ENCODE results near the gene GEMIN2. TPM values are rescaled to one million over a fixed set of nuclear protein-coding genes. Genes with fewer than 3 reads are reported as not detected.
A peak's percentile ranks its signal among the peaks of the same experiment; 100 is the strongest.
"Not testable (repeated sequence)": the region's sequence is repeated elsewhere in the genome, so short reads cannot be mapped to it uniquely, and the experiment has no call there.

The GEMIN2 gene
- total and polyA plus RNA-seq, 9 donors = 16.0 to 29.0 (median 18.3) TPM

DNA sequence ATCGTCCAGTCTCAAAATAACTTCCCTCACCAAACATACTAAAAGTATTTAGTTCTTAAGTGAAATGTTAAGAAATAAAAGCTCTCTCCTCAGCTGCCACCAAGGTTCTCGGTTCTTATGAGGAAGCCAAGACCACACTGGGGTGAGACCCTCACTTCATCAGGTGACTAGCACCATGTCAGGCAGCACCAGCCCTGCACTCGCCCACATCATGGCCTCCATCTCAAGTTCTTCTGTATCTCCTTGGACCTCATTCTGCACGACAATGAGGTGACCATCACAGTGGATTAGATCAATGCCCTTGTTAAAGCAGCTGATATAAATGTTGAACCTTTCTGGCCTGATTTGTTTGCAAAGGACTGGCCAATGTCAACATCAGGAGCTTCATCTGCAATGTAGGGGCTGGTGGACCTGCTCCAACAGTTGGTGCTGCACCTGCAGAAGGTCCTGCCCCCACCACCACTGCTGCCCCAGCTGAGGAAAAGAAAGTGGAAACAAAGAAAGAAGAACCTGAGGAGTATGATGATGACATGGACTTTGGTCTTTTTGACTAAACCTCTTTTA lies 23.5 kb upstream of the GEMIN2 start:
- Histone ChIP-seq H3K27me3 (ENCODE audit: control insufficient read depth, insufficient read depth, low read length) (no peaks in the 10 kb centered on the region), H3K4me3 (ENCODE audit: low read length) (no peak overlapping the region), H3K27ac (ENCODE audit: low read length) (no peak overlapping the region), H3K36me3 (ENCODE audit: control insufficient read depth, insufficient read depth, low read length) (peaks cover 32% of the 10 kb centered on the region), H3K9me3 (replicated peaks; ENCODE audit: control insufficient read depth, low read depth, low read length) (no peaks in the 10 kb centered on the region), H3K4me1 (ENCODE audit: control insufficient read depth, insufficient read depth, low read length) (no peaks in the 10 kb centered on the region)
- 90% methylated on average over 2 of the region's 4 CpGs for WGBS (ENCODE audit: insufficient coverage)
- no peak for DNase-seq

GRCh38 chr14:39091716-39092115 lies 22.4 kb upstream of the GEMIN2 start:
- H3K4me1 ChIP-seq (ENCODE audit: control insufficient read depth, insufficient read depth, low read length) = no peaks in the 10 kb centered on the region
- H3K27me3 ChIP-seq (ENCODE audit: control insufficient read depth, insufficient read depth, low read length) = no peaks in the 10 kb centered on the region
- DNase-seq = no peak
- H3K4me3 ChIP-seq (ENCODE audit: low read length) = no peak overlapping the region
- no CpG with 5 or more reads among the region's 1 CpG for WGBS (ENCODE audit: insufficient coverage)
- H3K9me3 ChIP-seq (replicated peaks; ENCODE audit: control insufficient read depth, low read depth, low read length) = no peaks in the 10 kb centered on the region
- no peak overlapping the region for H3K27ac ChIP-seq (ENCODE audit: low read length)
- H3K36me3 ChIP-seq (ENCODE audit: control insufficient read depth, insufficient read depth, low read length) = peaks cover 28% of the 10 kb centered on the region

DNA sequence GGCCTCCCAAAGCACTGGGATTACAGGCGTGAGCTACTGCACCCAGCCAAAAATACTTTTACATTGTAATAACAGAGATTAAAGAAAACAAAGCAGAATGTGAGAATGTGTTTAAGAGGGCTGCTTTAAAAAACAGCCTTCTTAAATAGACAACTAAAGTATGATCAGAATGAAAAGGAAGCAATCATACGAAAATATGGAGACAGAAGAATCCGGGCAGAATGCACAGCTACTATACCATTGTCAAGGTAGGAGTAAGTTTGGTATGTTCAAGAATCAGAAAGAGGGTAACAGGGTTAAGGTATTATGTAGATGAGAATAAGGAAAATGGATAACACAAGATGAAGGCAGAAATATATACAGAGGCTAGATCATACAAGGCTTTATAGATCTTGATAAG lies 19.6 kb upstream of the GEMIN2 start:
- Histone ChIP-seq H3K4me1 (ENCODE audit: control insufficient read depth, insufficient read depth, low read length) (no peaks in the 10 kb centered on the region), H3K27me3 (ENCODE audit: control insufficient read depth, insufficient read depth, low read length) (no peaks in the 10 kb centered on the region), H3K27ac (ENCODE audit: low read length) (no peak overlapping the region), H3K36me3 (ENCODE audit: control insufficient read depth, insufficient read depth, low read length) (peaks cover 22% of the 10 kb centered on the region), H3K4me3 (ENCODE audit: low read length) (no peak overlapping the region), H3K9me3 (replicated peaks; ENCODE audit: control insufficient read depth, low read depth, low read length) (no peaks in the 10 kb centered on the region)
- WGBS (ENCODE audit: insufficient coverage) = no CpG with 5 or more reads among the region's 3 CpGs
- no peak for DNase-seq

- WGBS (ENCODE audit: insufficient coverage) = 60% methylated on average over 1 of the region's 3 CpGs
- Histone ChIP-seq H3K9me3 (replicated peaks; ENCODE audit: control insufficient read depth, low read depth, low read length) (no peaks in the 10 kb centered on the region), H3K27ac (ENCODE audit: low read length) (no peak overlapping the region), H3K4me1 (ENCODE audit: control insufficient read depth, insufficient read depth, low read length) (no peaks in the 10 kb centered on the region), H3K27me3 (ENCODE audit: control insufficient read depth, insufficient read depth, low read length) (no peaks in the 10 kb centered on the region), H3K36me3 (ENCODE audit: control insufficient read depth, insufficient read depth, low read length) (peaks cover 8% of the 10 kb centered on the region), H3K4me3 (ENCODE audit: low read length) (no peak overlapping the region)
- no peak for DNase-seq
These were observed 17.0 kb upstream of the GEMIN2 start for GRCh38 chr14:39097159-39097558.

DNA sequence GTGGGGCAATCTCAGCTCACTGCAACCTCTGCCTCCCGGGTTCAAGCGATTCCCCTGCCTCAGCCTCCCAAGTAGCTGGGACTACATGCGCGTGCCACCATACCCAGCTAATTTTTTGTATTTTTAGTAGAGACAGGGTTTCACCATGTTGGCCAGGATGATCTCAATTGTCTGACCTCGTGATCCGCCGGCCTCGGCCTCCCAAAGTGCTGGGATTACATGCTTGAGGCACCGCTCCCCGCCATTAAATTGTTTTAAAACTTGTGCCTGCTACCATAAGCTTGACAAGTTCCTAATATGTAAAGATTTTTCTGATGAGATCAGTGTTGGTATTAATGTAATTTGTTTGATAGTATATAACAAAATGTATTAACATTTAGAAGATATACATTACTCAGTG lies 14.9 kb upstream of the GEMIN2 start:
- DNase-seq; H3K27me3 ChIP-seq (ENCODE audit: control insufficient read depth, insufficient read depth, low read length); H3K4me1 ChIP-seq (ENCODE audit: control insufficient read depth, insufficient read depth, low read length); H3K4me3 ChIP-seq (ENCODE audit: low read length); H3K9me3 ChIP-seq (replicated peaks; ENCODE audit: control insufficient read depth, low read depth, low read length); H3K27ac ChIP-seq (ENCODE audit: low read length); H3K36me3 ChIP-seq (ENCODE audit: control insufficient read depth, insufficient read depth, low read length): not testable (repeated sequence)
- 93% methylated on average over 3 of the region's 10 CpGs for whole genome bisulfite sequencing (ENCODE audit: insufficient coverage)

DNA sequence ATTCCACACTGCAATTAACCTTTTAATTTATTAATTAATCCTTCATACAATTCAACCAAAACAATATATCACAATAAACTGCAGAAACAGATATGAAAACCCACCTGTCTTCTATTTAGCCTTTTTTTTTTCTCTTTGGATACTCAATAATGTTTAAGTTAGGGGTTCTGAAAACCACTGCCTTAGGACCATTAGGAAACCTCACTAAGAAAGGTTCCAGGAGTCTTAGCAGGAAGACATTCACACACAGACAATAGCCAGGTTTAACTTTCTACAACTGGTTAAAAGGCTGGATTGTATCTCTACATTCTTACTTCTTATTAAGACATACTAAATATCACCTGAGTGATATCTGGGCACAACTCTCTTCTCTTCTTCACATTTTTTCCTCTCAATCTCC lies 14.4 kb upstream of the GEMIN2 start:
- Histone ChIP-seq H3K27ac (ENCODE audit: low read length) (no peak overlapping the region), H3K4me1 (ENCODE audit: control insufficient read depth, insufficient read depth, low read length) (peaks cover 5% of the 10 kb centered on the region), H3K36me3 (ENCODE audit: control insufficient read depth, insufficient read depth, low read length) (peaks cover 3% of the 10 kb centered on the region), H3K4me3 (ENCODE audit: low read length) (no peak overlapping the region), H3K9me3 (replicated peaks; ENCODE audit: control insufficient read depth, low read depth, low read length) (no peaks in the 10 kb centered on the region), H3K27me3 (ENCODE audit: control insufficient read depth, insufficient read depth, low read length) (no peaks in the 10 kb centered on the region)
- DNase-seq = no peak

DNA sequence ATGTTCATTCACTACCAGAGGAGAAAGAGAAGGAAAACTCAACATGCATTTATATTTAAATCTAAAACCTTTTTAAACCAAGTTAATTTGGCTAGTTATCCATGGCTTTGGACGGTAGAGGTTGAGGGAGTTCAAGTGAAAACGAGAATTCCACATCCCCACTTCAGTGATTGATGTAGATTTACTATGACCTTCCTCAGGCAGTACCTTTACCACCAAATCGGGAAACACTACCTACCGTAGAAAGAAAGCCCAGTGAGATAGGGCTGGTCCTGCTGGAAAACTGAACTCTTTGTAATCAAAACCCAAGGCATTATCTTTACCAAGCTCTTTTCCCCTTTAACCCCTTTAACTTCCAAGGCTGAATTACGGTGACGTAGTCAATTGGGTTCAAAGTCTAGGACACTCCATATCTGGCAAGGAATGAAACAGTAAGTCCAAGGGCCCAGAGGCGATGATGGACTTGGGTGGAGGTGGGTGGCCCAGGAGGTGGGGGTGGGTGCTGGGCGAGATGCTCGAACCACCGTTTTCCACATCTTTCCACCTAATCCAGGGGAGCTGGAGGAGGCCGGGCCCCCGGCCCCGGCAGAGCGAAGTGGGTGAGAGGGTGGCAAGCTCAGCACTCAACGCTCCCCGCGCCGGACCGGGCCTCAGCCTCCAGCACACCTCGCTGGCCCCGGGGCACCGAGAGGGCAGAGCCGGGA lies 11.7 kb upstream of the GEMIN2 start:
- H3K9me3 ChIP-seq (replicated peaks; ENCODE audit: control insufficient read depth, low read depth, low read length) = no peaks in the 10 kb centered on the region
- H3K27me3 ChIP-seq (ENCODE audit: control insufficient read depth, insufficient read depth, low read length) = no peaks in the 10 kb centered on the region
- H3K4me1 ChIP-seq (ENCODE audit: control insufficient read depth, insufficient read depth, low read length) = peaks cover 5% of the 10 kb centered on the region
- H3K27ac ChIP-seq (ENCODE audit: low read length) = peak overlapping the region; percentile 98
- no peaks in the 10 kb centered on the region for H3K36me3 ChIP-seq (ENCODE audit: control insufficient read depth, insufficient read depth, low read length)
- DNase-seq = peak; percentile 79
- WGBS (ENCODE audit: insufficient coverage) = 3% methylated on average over 8 of the region's 23 CpGs
- peak overlapping the region; percentile 81 for H3K4me3 ChIP-seq (ENCODE audit: low read length)

GRCh38 chr14:39102969-39103957 lies 10.9 kb upstream of the GEMIN2 start, which contains the start of gene SEC23A:
Gene SEC23A, minus strand, starts transcription at chr14:39103235. Its CDS starts 7,117 bp downstream, at chr14:39096118.
- Histone ChIP-seq H3K27ac (ENCODE audit: low read length) (peak within 1 kb of the TSS; percentile 98), H3K36me3 (ENCODE audit: control insufficient read depth, insufficient read depth, low read length) (no peaks in the 10 kb centered on the region), H3K4me3 (ENCODE audit: low read length) (peak within 1 kb of the TSS; percentile 81), H3K4me1 (ENCODE audit: control insufficient read depth, insufficient read depth, low read length) (peaks cover 5% of the 10 kb centered on the region), H3K9me3 (replicated peaks; ENCODE audit: control insufficient read depth, low read depth, low read length) (no peaks in the 10 kb centered on the region), H3K27me3 (ENCODE audit: control insufficient read depth, insufficient read depth, low read length) (no peaks in the 10 kb centered on the region)
- peak; percentile 96 for DNase-seq
- WGBS (ENCODE audit: insufficient coverage) = under 1% methylated on average over 34 of the region's 58 CpGs

DNA sequence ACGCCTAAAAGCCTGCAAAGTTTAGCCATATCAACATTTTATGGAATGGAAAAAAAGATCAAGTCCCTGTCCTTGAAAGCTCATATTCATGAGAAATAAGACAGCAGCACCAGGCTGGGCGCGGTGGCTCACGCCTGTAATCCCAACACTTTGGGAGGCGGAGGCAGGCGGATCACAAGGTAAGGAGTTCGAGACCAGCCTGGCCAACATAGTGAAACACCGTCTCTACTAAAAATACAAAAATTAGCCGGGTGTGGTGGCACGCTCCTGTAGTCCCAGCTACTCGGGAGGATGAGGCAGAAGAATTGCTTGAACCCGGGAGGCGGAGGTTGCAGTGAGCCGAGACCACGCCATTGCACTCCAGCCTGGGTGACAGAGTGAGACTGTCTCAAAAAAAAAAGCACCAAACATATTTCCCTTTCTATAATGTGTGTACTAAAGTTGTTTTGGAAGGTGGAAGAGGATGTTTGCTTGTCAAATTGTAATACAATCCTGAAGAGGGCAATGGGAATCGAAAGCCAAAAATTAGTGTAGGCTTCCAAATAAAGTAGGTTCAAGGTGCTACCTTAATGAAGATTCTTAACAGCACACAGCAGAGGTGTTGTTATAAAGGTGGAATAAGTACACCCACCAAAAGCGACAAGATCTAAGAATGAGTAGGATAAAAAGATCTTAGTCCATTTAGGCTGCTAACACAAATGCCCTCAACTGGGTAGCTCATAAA lies 9.9 kb upstream of the GEMIN2 start:
- peak overlapping the region; percentile 98 for H3K27ac ChIP-seq (ENCODE audit: low read length)
- H3K4me3 ChIP-seq (ENCODE audit: low read length) = peak overlapping the region; percentile 81
- not testable (repeated sequence) for H3K36me3 ChIP-seq (ENCODE audit: control insufficient read depth, insufficient read depth, low read length); H3K27me3 ChIP-seq (ENCODE audit: control insufficient read depth, insufficient read depth, low read length); H3K9me3 ChIP-seq (replicated peaks; ENCODE audit: control insufficient read depth, low read depth, low read length); H3K4me1 ChIP-seq (ENCODE audit: control insufficient read depth, insufficient read depth, low read length); DNase-seq
- 79% methylated on average over 5 of the region's 17 CpGs for WGBS (ENCODE audit: insufficient coverage)
